Activated CD4-positive, alpha-beta T cell treated with anti-CD3 and anti-CD28 coated beads, Interleukin-2, Interleukin-6, amounts not matched to agents 100 ng/mL and 50 ng/mL, durations not matched to agents 16 hours and 8 hours (primary cell): ENCODE measurements around the gene BTG4.

ENCODE experiments used
- DNase-seq: peaks from one replicate; pipeline ENCODE4 v3.0.0-alpha.2; 2020

BTG4 gene

GRCh38 chr11:111479666-111480065 is 32.5 kb downstream of the BTG4 start:
- DNase-seq: no peak

GRCh38 chr11:111477898-111478297 is 34.3 kb downstream of the BTG4 start:
- no peak for DNase-seq

- no peak for DNase-seq
Measured at GRCh38 chr11:111476956-111477355, 35.2 kb downstream of the BTG4 start.

- no peak for DNase-seq
Measured at GRCh38 chr11:111476366-111476765, 35.8 kb downstream of the BTG4 start.

GRCh38 chr11:111474432-111474831 is 37.8 kb downstream of the BTG4 start:
- DNase-seq: no peak

- no peak for DNase-seq
Measured at GRCh38 chr11:111472228-111472627, 40.0 kb downstream of the BTG4 start.

GRCh38 chr11:111469200-111469599 is 43.0 kb downstream of the BTG4 start:
- DNase-seq: no peak

GRCh38 chr11:111466615-111467014 is 45.6 kb downstream of the BTG4 start:
- DNase-seq: no peak

GRCh38 chr11:111465400-111465799 is 46.8 kb downstream of the BTG4 start:
- DNase-seq: no peak

GRCh38 chr11:111463276-111463675 is 48.9 kb downstream of the BTG4 start:
- no peak for DNase-seq

- no peak for DNase-seq
Measured at GRCh38 chr11:111462329-111462728, 49.9 kb downstream of the BTG4 start.

GRCh38 chr11:111461460-111462235 is 50.5 kb downstream of the BTG4 start:
- no peak for DNase-seq

- no peak for DNase-seq
Measured at GRCh38 chr11:111460856-111461255, 51.3 kb downstream of the BTG4 start.

GRCh38 chr11:111460340-111460739 is 51.8 kb downstream of the BTG4 start:
- DNase-seq: no peak

GRCh38 chr11:111459506-111460270 is 52.5 kb downstream of the BTG4 start:
- no peak for DNase-seq

GRCh38 chr11:111457731-111458368 is 54.3 kb downstream of the BTG4 start:
- no peak for DNase-seq

- DNase-seq: no peak
Measured at GRCh38 chr11:111456859-111457730, 55.1 kb downstream of the BTG4 start.

- DNase-seq: no peak
Measured at GRCh38 chr11:111456086-111456858, 55.9 kb downstream of the BTG4 start.

GRCh38 chr11:111455291-111456085 is 56.7 kb downstream of the BTG4 start:
- DNase-seq: no peak

- DNase-seq: peak; percentile 69
Measured at GRCh38 chr11:111454561-111455192, 57.5 kb downstream of the BTG4 start.
